GM18873 (cell line): ENCODE measurements around the gene LYAR.
A peak's percentile ranks its signal among the peaks of the same experiment; 100 is the strongest.
"Not testable (repeated sequence)": the region's sequence is repeated elsewhere in the genome, so short reads cannot be mapped to it uniquely, and the experiment has no call there.

Experiments
- ATAC-seq: cut with Tn5 transposase; IDR thresholded peaks from one replicate; pipeline ENCODE4 v1.9.1; 2021; ENCODE audit warnings: mild to moderate bottlenecking, moderate library complexity, moderate number of reproducible peaks; ENCODE audit not compliant: unreplicated experiment, low FRiP score

The LYAR gene

DNA sequence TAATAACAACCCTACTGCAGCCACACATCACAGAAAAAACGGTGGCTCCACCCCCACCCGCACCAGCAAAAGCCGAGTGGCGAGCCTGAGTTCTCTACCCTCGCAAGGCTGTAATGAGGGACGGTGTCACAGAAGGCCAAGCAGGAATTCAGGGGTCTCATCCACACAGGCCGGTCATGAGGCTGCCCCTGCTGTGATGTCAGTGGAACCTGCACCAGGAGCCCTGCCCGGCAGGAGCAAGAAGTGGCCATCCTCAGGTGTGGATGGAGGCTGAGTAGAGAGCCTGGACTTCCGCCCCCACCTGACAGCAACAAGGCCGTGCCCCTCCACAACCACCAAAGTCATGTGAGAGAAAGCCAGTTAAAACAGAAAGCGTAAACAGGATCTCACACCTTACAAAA lies 20.6 kb downstream of the LYAR start:
- ATAC-seq: no peak

GRCh38 chr4:4268776-4269175 lies 21.2 kb downstream of the LYAR start:
- no peak for ATAC-seq

DNA sequence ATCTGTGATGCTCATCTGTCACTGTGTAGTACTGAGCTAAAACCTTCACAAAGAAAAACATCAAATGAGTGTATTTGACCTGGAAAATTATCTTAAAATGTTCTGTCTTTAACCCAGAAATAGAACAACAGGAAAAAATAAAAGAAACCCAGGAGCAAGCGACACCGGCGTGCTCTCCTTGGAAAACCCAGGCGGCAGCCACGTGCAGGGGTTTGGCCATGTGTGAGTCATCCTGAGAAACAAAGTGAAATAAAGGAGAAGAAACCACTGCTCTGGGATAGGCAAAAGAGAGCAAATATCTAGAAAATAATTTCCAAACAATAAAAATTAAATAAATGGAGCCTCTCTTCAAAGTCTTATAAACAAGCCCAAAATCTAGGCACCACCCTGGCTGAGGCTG lies 22.0 kb downstream of the LYAR start:
- ATAC-seq: no peak

DNA sequence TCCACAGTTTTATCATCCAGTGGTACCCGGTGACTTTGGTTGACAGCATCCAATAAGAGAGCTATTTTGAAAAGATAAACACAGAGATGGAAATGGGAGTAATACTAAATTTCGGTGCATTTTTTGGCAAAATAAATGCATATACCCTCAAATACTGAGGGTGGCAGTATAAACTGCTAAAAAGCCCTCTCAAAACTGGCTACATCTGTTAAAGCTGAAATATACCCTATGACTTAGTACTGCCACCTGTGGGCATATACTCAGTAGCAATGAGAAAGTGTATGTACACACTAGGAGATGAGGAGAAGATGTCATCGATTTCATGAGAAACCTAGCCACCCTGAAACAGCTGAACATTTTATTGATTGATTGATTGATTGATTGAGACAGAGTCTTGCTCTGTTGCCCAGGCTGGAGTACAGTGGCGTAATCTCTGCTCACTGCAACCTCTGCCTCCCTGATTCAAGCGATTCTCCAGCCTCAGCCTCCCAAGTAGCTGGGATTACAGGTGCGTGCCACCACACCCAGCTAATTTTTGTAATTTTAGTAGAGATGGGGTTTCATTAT lies 29.7 kb downstream of the LYAR start:
- no peak for ATAC-seq

DNA sequence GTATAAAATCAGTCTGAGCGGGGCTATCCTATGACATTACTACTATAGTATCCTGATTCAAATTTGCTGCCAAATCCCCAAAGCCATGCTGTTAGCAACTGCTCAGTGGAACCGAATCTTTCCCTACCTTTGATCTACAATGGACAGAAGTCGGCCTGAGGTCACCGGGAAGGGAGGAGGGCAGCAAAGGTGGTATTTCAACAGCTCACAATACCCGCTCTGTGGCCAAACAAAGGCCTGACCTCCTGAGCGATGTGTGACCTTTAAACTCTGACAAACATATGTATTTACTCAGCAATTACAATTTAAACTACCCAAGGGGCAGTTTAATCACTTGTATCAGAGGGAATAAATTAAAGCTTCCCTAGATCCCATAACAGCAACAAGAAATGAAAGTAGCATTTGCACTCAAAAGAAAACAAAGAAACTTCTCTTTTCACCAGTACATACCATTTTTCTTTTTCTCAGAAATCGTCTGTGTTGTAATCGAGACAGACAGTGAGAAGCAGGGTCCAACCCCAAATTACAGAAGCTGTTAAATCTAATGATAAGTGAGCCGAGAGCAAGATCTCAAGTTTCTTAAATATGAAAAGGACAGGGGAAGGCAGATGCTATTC lies 30.4 kb downstream of the LYAR start:
- ATAC-seq: no peak

GRCh38 chr4:4257705-4258104 lies 32.2 kb downstream of the LYAR start:
- not testable (repeated sequence) for ATAC-seq

- ATAC-seq: no peak
These were observed 33.2 kb downstream of the LYAR start for GRCh38 chr4:4256799-4257198.

- ATAC-seq: no peak
These were observed 35.3 kb downstream of the LYAR start for GRCh38 chr4:4254666-4255065.

GRCh38 chr4:4254199-4254598 lies 35.8 kb downstream of the LYAR start:
- no peak for ATAC-seq

DNA sequence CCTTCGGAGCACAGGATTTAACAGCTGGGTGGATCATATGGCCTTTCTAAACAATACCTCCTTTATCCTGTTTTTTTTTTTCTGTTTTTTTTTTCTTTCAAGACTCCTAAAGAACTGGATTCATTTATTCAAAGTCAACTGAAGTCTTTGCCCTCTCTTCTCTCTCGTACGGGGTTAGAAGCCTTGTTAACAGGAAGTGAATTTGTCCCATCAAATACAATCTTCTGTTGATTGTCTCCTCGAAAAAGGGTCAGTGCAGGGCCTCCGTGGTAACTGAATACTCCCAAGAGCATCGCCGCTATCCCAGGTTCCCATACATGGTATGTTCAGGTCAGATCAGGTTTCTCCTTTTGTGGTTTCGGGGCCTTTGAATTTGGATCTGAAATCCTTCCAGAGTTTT lies 40.1 kb downstream of the LYAR start:
- no peak for ATAC-seq

GRCh38 chr4:4249342-4249741 lies 40.6 kb downstream of the LYAR start:
- not testable (repeated sequence) for ATAC-seq

- ATAC-seq: no peak
These were observed 41.1 kb downstream of the LYAR start for GRCh38 chr4:4248885-4249203.

GRCh38 chr4:4248029-4248884 lies 41.7 kb downstream of the LYAR start, which contains the start of gene TMEM128:
TMEM128 (minus strand) TSS chr4:4248223; CDS start chr4:4248202, 21 bp downstream.
- ATAC-seq: peak; percentile 81

DNA sequence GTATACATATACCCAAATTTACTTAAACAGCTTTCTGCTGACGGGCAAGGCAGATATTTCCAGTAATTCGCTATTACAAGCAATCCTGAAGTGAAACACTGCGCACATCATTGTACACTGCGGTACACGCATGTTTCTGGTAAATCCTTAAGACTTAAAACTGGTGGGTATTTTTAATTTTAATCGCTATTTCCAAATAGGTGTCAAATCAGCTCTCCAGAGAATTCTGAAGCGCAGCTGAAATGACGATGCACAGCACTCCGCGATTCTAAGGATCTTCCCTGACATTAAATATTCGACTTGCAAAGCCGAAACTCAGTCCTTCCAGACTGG lies 42.3 kb downstream of the LYAR start:
- no peak for ATAC-seq

DNA sequence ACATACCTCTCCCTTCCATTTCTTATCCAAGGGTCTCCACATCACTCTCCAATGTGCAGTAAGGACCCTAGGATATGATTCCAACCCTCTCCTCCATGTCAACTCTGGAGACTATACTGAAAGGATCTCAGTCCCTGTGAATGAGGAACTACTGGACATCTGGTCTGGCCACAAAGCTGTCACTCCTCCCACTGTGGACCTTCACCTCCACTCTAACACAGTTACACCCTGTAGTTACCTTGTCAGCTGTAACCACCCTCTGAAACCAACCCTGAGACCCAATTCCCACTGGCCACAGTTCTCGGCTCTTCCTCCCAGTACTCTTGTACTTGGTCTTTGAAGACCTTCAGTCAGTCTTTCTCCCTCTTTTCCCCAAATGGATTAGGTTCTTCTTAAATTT lies 44.8 kb downstream of the LYAR start:
- no peak for ATAC-seq

GRCh38 chr4:4239551-4239950 lies 50.4 kb downstream of the LYAR start:
- ATAC-seq: not testable (repeated sequence)

DNA sequence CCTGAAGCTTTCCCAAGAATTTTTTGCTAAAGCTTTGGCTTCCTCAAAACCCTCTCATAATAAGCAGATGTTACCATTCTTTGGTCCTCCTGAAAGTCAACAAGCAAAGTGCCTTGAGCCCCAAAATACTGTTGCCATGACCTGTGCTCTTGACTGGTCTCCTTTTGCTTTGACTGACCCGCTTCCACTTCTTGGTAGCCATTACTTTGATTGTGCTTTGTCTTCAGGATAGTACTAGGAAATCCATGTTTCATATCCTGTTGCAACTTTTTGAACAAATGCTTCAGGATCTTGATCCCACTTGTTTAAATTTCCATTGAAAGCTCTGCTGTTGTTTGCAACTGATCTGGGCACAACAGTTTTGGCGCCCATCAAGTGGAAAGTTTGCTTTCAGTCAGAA lies 56.3 kb downstream of the LYAR start:
- no peak for ATAC-seq

DNA sequence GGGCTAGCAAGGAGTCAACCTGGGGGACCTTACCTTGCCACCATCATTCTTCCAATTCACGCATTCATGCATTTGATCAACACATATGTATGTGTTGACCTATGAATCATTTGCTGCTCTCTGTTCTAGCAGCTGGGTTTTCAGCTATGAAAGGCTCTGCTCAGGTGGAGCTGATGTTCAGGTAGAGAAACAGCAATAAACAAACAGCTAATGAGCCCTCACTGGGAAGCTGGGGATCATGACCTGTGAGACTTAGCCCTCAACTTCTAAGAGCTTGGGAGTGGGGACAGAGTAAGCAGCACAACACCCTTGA lies 61.6 kb downstream of the LYAR start:
- no peak for ATAC-seq

GRCh38 chr4:4227510-4228355 lies 62.2 kb downstream of the LYAR start:
- no peak for ATAC-seq

GRCh38 chr4:4226606-4227438 lies 63.1 kb downstream of the LYAR start, which contains the start of gene OTOP1:
OTOP1 (minus strand) TSS chr4:4226929; CDS start chr4:4226864, 65 bp downstream.
- no peak for ATAC-seq
